ENCODE measurements around the gene FGF18. TPM values are rescaled to one million over a fixed set of nuclear protein-coding genes. Genes with fewer than 3 reads are reported as not detected.
"Not testable (repeated sequence)": the region's sequence is repeated elsewhere in the genome, so short reads cannot be mapped to it uniquely, and the experiment has no call there.

FGF18 gene
- total and polyA plus RNA-seq, 4 donors: 0.08 TPM; not detected in 3

DNA sequence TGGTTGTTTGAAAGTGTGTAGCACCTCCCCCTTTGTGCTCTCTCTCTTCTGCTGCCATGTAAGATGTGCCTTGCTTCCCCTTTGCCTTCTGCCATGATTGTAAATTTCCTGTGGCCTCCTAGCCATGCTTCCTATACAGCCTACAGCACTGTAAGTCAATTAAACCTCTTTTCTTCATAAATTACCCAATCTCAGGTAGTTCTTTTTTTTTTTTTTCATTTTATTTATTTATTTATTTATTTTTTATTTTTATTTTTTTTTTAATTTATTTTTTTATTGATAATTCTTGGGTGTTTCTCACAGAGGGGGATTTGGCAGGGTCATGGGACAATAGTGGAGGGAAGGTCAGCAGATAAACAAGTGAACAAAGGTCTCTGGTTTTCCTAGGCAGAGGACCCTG is 16.7 kb upstream of the FGF18 start:
- H3K36me3 ChIP-seq (ENCODE audit: control insufficient read depth in 4 of 4, insufficient read depth in 3 of 4, low read depth in 1 of 4, low read length in 3 of 4): peaks cover 9 to 57% (median 43%) of the 10 kb centered on the region in 4 donors
- H3K4me3 ChIP-seq (ENCODE audit: low read depth in 1 of 3, low read length in 3 of 3); DNase-seq (ENCODE audit: low spot score); H3K9ac ChIP-seq (ENCODE audit: low read depth in 1 of 2, low read length in 2 of 2); H3K4me1 ChIP-seq (ENCODE audit: control insufficient read depth in 4 of 4, insufficient read depth in 4 of 4, low read length in 3 of 4); H3K27me3 ChIP-seq (ENCODE audit: control insufficient read depth in 4 of 4, insufficient read depth in 4 of 4, low read length in 3 of 4); H3K9me3 ChIP-seq (ENCODE audit: control insufficient read depth in 4 of 4, low read length in 3 of 4); H3K27ac ChIP-seq (ENCODE audit: low read depth in 1 of 2, low read length in 2 of 2): not testable (repeated sequence)

DNA sequence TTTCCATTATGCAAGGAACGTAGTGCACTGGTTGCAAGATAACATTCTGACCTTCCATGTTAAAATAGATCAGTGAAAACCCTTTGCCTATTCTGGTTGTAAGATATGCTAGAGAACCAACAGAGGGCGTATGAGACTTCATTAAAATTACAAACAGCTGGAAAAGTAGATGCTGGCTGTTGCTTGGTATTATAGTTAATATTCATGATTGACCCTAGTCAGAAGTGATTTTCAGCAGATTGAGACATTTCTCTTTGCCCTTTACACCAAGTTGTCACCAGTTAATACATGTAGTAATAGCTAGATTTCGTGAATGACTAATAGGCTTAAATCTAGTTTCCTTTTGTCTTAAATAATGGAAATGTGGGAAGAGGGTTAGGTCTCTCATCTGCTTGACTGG is 13.8 kb upstream of the FGF18 start:
- 66% methylated on average over 3 of the region's 3 CpGs for WGBS
- Histone ChIP-seq H3K27ac (ENCODE audit: low read depth in 1 of 2, low read length in 2 of 2) (no peak overlapping the region), H3K27me3 (ENCODE audit: control insufficient read depth in 4 of 4, insufficient read depth in 4 of 4, low read length in 3 of 4) (no peaks in the 10 kb centered on the region), H3K9me3 (ENCODE audit: control insufficient read depth in 4 of 4, low read length in 3 of 4) (no peaks in the 10 kb centered on the region), H3K9ac (ENCODE audit: low read depth in 1 of 2, low read length in 2 of 2) (no peak overlapping the region), H3K4me1 (ENCODE audit: control insufficient read depth in 4 of 4, insufficient read depth in 4 of 4, low read length in 3 of 4) (peaks cover 0 to 2% (median 0%) of the 10 kb centered on the region in 4 donors), H3K4me3 (ENCODE audit: low read depth in 1 of 3, low read length in 3 of 3) (no peak overlapping the region), H3K36me3 (ENCODE audit: control insufficient read depth in 4 of 4, insufficient read depth in 3 of 4, low read depth in 1 of 4, low read length in 3 of 4) (peaks cover 13 to 65% (median 47%) of the 10 kb centered on the region in 4 donors)
- no peak for TF ChIP-seq HNF4A (conservative IDR thresholded peaks at IDR 0.05)
- TF ChIP-seq, protein P1, sequence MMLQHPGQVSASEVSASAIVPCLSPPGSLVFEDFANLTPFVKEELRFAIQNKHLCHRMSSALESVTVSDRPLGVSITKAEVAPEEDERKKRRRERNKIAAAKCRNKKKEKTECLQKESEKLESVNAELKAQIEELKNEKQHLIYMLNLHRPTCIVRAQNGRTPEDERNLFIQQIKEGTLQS (IDR thresholded peaks at IDR 0.05): no peak
- peak; percentile 14 to 43 for TF ChIP-seq RAD21 (IDR thresholded peaks at IDR 0.05)
- TF ChIP-seq JUND (IDR thresholded peaks at IDR 0.05): no peak
- TF ChIP-seq, protein P2, sequence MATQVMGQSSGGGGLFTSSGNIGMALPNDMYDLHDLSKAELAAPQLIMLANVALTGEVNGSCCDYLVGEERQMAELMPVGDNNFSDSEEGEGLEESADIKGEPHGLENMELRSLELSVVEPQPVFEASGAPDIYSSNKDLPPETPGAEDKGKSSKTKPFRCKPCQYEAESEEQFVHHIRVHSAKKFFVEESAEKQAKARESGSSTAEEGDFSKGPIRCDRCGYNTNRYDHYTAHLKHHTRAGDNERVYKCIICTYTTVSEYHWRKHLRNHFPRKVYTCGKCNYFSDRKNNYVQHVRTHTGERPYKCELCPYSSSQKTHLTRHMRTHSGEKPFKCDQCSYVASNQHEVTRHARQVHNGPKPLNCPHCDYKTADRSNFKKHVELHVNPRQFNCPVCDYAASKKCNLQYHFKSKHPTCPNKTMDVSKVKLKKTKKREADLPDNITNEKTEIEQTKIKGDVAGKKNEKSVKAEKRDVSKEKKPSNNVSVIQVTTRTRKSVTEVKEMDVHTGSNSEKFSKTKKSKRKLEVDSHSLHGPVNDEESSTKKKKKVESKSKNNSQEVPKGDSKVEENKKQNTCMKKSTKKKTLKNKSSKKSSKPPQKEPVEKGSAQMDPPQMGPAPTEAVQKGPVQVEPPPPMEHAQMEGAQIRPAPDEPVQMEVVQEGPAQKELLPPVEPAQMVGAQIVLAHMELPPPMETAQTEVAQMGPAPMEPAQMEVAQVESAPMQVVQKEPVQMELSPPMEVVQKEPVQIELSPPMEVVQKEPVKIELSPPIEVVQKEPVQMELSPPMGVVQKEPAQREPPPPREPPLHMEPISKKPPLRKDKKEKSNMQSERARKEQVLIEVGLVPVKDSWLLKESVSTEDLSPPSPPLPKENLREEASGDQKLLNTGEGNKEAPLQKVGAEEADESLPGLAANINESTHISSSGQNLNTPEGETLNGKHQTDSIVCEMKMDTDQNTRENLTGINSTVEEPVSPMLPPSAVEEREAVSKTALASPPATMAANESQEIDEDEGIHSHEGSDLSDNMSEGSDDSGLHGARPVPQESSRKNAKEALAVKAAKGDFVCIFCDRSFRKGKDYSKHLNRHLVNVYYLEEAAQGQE (IDR thresholded peaks at IDR 0.05): no peak
- TF ChIP-seq, protein P3, sequence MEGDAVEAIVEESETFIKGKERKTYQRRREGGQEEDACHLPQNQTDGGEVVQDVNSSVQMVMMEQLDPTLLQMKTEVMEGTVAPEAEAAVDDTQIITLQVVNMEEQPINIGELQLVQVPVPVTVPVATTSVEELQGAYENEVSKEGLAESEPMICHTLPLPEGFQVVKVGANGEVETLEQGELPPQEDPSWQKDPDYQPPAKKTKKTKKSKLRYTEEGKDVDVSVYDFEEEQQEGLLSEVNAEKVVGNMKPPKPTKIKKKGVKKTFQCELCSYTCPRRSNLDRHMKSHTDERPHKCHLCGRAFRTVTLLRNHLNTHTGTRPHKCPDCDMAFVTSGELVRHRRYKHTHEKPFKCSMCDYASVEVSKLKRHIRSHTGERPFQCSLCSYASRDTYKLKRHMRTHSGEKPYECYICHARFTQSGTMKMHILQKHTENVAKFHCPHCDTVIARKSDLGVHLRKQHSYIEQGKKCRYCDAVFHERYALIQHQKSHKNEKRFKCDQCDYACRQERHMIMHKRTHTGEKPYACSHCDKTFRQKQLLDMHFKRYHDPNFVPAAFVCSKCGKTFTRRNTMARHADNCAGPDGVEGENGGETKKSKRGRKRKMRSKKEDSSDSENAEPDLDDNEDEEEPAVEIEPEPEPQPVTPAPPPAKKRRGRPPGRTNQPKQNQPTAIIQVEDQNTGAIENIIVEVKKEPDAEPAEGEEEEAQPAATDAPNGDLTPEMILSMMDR (IDR thresholded peaks at IDR 0.05; ENCODE audit: low read depth, low read length, missing input control): peak; percentile 18
- TF ChIP-seq, protein P4, sequence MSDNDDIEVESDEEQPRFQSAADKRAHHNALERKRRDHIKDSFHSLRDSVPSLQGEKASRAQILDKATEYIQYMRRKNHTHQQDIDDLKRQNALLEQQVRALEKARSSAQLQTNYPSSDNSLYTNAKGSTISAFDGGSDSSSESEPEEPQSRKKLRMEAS (IDR thresholded peaks at IDR 0.05): no peak
- no peak for DNase-seq (ENCODE audit: low spot score)

DNA sequence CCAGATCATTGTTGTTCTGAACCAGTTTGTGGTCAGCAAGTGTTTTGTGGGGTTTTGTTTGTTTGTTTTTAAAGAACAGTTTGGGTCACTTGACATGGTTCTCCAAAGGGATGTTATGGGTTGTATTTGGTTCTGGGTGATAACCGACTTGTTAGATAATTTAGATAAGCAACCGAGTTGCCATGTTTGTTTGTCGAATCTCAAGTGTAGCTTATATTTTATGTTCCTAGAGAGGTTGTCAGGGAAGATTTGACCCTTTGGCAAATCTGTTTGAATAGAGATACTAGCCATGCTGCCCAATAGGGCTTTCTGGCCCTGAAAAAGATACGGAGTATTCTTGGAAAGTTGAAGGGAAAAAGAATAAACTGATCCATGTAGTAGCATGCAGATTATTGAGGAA is 12.2 kb upstream of the FGF18 start:
- Histone ChIP-seq H3K4me3 (ENCODE audit: low read depth in 1 of 3, low read length in 3 of 3) (no peak overlapping the region), H3K36me3 (ENCODE audit: control insufficient read depth in 4 of 4, insufficient read depth in 3 of 4, low read depth in 1 of 4, low read length in 3 of 4) (peaks cover 7 to 66% (median 45%) of the 10 kb centered on the region in 4 donors), H3K27me3 (ENCODE audit: control insufficient read depth in 4 of 4, insufficient read depth in 4 of 4, low read length in 3 of 4) (no peaks in the 10 kb centered on the region), H3K4me1 (ENCODE audit: control insufficient read depth in 4 of 4, insufficient read depth in 4 of 4, low read length in 3 of 4) (peaks cover 0 to 2% (median 0%) of the 10 kb centered on the region in 4 donors), H3K9me3 (ENCODE audit: control insufficient read depth in 4 of 4, low read length in 3 of 4) (no peaks in the 10 kb centered on the region), H3K27ac (ENCODE audit: low read depth in 1 of 2, low read length in 2 of 2) (no peak overlapping the region), H3K9ac (ENCODE audit: low read depth in 1 of 2, low read length in 2 of 2) (no peak overlapping the region)
- 85% methylated on average over 4 of the region's 4 CpGs for WGBS
- DNase-seq (ENCODE audit: low spot score): no peak
- TF ChIP-seq NR2F2 (IDR thresholded peaks at IDR 0.05) (no peak), HNF4A (conservative IDR thresholded peaks at IDR 0.05) (no peak)
